HuH-7 (cell line): Measurements from ENCODE around the gene MBNL1.
"Not testable (repeated sequence)": the region's sequence is repeated elsewhere in the genome, so short reads cannot be mapped to it uniquely, and the experiment has no call there.

ENCODE experiments used
- DNase-seq: peaks from one replicate; pipeline ENCODE4 v3.0.0; 2011; ENCODE audit warnings: low spot score

The MBNL1 gene

DNA sequence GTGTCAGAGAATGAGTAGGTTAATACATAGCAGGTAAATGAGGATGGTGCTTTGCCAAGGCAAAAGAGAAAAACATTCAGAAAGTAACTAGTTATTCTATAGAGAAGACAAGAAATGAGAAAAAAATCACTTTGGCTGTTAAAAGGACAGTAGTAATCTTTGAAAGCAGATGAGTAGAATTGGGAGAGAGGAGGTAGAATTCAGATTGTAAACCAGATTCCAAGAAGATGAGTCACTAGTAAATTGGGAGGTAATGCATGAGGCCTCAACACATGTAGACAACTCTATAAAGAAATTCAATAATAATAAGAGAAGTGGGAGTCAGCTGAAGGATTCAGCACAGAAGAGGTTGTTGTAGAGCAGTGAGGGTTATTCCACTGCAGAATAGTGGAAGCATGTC lies 81.4 kb downstream of the MBNL1 start:
- DNase-seq: no peak

- DNase-seq: no peak
Measured at GRCh38 chr3:152350776-152351175, 82.0 kb downstream of the MBNL1 start.

DNA sequence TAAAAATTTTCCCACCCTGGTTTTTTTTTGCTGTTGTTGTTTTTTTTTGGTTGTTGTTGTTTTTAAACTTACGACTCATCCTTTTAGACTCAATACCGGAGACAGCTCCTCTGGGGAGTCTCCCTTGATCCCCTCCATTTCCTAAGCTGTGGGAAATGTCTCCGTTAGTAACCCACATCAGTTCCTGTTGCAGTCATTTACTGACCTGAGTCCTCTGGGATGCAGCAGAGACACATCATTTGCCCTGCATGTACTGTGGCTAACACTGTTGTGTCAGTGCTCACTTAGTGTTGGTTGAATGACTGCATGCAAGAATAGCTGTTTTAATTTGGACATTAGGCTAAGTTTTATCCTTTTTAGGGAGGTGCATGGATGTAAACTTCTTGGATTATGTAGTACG lies 83.8 kb downstream of the MBNL1 start:
- DNase-seq: no peak

DNA sequence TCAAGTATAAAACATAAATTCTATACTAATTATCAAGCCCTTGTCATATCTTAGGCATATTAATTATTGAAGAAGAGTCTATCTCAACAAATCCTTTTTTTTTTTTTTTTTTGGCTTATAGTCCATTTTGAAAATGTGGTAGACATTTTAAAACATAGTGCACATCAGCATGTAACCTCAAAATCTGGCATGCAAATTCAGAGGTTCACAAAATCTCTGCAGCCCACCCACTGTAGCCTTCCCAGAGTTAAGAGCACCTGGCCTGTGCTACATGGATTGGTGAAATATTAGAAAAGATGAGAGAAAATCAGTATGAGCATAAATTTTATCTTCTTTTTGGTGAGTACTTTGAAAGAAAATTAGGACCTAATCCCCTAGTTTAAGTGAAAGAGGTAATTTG lies 84.8 kb downstream of the MBNL1 start:
- no peak for DNase-seq

DNA sequence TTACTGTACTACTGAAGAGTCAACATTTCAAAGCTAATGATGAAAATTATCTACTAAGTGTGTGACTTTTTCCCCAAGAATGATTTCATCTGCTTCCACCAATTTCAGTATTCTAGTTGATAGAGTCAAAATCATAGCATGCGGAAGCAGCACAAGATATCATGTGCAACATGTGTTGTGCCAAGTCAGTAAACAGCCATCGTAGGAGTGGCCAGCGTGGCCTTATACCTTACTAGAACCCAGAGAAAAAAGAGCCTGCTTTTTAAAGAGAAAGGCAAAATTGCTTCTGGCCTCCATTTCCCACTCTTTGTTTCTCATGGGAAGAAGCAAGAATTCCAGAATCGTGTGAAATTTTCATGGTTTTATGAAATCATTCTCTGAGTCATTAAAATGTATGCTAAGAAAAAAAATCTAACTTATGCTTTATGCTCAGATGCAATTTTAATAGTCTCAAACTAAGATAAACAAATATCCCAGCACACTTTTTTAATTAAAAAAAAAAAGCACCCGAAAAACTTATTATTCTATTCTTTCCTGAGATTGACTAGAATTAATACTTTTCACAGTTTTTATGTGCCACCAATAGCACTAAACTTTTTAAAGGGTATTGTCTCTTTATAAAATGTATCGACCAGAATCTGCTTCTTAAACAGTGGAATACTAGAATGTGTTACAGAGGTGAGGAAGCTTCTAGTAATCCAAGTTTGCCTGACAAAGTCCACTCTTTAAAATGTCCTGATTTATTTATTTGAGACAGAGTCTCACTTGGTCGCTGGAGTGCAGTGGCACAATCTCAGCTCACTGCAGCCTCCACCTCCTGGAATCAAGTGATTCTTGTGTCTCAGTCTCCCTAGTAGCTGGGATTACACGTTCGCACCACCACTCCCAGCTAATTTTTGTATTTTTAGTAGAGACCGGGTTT lies 87.3 kb downstream of the MBNL1 start:
- no peak for DNase-seq

GRCh38 chr3:152356870-152357276 lies 88.1 kb downstream of the MBNL1 start:
- no peak for DNase-seq

DNA sequence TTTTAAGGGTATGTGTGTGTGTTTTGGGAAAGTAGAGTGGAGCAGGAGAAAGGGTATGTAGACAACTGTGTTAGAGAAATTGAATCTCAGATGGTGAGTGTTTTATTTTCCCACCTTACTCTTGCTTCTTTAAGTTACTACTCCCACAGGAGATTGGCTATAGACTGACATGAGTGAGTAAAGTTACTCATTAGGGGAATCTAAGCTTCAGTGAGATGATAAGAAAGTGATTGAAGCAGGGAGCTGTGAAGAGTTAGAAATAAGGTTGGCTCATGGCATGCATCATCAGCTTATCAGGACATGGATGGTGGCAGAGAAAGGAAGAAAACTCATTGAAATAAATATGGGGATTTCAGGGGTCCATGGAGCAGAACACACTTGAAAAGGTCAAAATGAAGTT lies 88.9 kb downstream of the MBNL1 start:
- no peak for DNase-seq

- DNase-seq: no peak
Measured at GRCh38 chr3:152359385-152360248, 90.9 kb downstream of the MBNL1 start.

DNA sequence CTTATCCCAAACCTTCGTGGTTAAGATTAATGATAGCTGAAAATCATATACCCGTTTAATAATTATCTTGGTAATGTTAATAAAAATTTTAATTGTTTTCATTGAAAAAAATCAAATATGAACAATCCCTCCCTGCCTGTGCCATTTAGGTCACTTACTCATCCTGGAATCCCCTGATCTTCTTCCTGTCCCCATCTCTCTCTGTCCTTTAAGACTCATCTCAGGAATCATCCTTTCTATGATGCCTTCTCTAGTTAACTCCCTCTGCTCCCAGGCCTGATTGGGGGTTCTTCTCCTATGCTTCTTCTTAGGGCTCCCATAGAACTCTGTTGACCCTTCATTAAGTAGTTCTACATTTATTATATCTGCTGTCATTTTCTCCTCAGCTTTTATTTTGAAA lies 91.6 kb downstream of the MBNL1 start:
- no peak for DNase-seq

DNA sequence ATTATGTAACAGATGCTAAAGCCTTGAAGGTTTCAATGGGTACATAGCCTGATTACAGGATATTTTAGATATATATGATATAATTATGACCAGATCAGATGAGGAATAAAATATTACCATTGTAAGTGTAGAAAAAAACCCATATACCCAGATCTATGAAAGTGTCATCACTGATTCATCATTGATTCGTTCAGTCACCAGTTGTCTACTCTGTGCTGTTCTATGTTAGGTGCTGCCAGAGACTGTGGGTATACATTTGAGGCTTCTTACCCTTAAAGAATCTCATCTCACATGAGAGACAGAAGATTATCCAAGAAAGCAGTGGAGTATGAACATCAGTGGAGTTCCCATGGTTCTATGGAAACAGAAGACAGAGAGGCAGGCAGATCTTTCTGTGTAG lies 92.2 kb downstream of the MBNL1 start:
- DNase-seq: no peak

GRCh38 chr3:152362086-152362485 lies 93.4 kb downstream of the MBNL1 start:
- no peak for DNase-seq

GRCh38 chr3:152364237-152364636 lies 95.5 kb downstream of the MBNL1 start:
- DNase-seq: no peak

GRCh38 chr3:152365126-152365525 lies 96.4 kb downstream of the MBNL1 start:
- DNase-seq: no peak

DNA sequence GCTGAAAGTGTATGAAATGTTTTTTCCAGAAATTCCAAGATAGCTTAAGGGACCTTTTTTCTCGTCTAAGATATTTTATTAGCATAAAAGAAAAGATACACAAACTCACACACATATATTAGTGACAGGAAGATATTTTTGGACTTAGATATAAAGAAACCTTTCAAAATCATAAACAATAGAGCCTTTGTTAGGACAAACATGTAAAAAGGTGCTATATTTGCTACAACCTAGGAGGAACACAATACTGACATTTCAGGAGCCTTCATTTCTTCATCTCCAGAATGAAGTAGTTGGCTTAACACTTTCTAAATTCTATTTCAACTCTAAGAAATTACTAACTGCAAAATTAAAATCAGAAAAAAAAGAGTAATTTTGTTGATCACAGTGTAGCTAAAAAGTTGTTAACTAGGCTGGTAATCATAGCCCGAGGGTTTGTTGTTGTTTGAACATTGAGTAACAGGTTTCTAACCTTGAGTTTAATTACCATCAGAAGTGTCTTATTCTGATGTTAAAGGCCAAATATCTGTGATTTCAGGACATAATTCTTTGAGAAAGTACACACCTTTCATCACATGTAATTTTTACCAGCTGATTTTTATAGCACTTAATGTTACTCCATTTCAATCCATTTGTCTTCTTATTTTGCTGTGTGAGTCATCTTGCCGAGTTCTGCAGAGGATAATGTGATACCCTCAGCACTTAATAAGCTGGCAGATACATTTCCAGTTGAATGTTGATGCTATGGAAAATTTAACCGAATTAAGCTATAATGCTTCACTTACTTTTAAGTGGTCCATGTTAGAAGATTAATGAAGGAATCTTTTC lies 97.3 kb downstream of the MBNL1 start:
- no peak for DNase-seq

DNA sequence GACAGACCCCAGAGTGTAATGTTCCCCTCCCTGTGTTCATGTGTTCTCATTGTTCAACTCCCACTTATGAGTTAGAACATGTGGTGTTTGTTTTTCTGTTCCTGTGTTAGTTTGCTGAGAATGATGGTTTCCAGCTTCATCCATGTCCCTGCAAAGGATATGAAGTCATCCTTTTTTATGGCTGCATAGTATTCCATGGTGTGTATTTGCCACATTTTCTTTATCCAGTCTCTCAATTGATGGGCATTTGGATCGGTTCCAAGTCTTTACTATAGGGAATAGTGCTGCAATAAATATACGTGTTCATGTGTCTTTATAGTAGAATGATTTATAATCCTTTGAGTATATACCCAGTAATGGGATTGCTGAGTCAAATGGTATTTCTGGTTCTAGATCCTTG lies 98.5 kb downstream of the MBNL1 start:
- DNase-seq: not testable (repeated sequence)

DNA sequence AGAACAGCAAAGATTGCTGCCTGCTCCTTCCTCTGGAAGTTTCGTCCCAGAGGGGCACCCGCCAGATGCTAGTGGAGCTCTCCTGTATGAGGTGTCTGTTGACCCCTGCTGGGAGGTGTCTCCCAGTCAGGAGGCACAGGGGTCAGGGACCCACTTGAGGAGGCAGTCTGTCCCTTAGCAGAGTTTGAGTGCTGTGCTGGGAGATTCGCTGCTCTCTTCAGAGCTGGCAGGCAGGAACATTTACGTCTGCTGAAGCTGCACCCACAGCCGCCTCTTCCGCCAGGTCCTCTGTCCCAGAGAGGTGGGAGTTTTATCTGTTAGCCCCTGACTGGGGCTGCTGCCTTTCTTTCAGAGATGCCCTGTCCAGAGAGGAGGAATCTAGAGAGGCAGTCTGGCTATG lies 103.9 kb downstream of the MBNL1 start:
- DNase-seq: not testable (repeated sequence)

GRCh38 chr3:152373379-152373778 lies 104.7 kb downstream of the MBNL1 start:
- DNase-seq: no peak

GRCh38 chr3:152374262-152374990 lies 105.7 kb downstream of the MBNL1 start:
- no peak for DNase-seq

DNA sequence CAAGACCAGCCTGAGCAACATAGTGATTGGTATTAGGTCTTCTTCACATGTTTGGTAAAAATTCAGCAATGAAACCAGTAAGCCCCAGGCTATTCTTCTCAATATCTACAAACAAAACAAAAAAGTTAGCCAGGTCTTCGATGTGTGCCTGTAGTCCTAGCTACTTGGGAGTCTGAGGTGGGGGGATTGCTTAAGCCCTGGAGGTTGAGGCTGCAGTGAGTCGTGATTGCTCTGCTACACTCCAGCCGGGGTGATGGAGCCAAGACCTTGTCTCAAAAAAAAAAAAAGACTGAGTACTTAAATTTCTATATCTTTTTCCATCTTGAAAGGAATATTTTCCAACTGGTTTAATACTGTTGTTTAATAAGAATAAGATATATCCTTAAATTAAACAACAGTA lies 106.8 kb downstream of the MBNL1 start:
- no peak for DNase-seq

- DNase-seq: no peak
Measured at GRCh38 chr3:152376351-152377183, 107.8 kb downstream of the MBNL1 start.

DNA sequence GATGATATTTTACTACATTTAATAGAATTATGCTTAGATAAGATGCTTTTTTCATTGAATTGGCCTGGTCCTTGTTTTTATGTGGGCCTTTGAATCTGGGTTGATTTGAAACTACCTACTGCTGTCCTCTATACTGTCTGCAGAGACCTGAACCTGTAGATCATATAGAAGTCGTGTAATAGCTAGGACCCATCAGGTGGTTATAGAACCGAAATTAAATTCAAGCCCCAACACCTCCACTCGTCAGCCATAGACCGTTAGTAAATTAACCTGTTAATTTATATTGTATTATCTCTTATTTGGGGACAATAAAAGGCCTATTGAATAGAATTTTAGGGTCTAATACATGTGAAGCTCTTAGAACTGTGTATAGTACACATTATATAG lies 108.4 kb downstream of the MBNL1 start:
- no peak for DNase-seq
